Endothelial cell of umbilical vein (primary cell): ENCODE results near the gene ZNF681. TPM values are rescaled to one million over a fixed set of nuclear protein-coding genes. Genes with fewer than 3 reads are reported as not detected.

Experiments used
- BruUV-seq: library from RNA; stranded (reverse); fragments of 400-500 nt; replicated peaks from 2 replicates; lab custom pipeline; 2021; lab: Mats Ljungman, UMichigan
- CTCF ChIA-PET: fragments of 300-600, 350-600 bp; sonication (Branson Sonifier 250); formaldehyde crosslinking; loops from one replicate; lab custom pipeline; 2021; ENCODE audit warnings: antibody characterized with exemption, inconsistent platforms; lab: Charles Lee
- POLR2A ChIA-PET: fragments of 300-600, 350-600 bp; sonication (Branson Sonifier 250); formaldehyde crosslinking; loops from one replicate; lab custom pipeline; 2021; ENCODE audit warnings: antibody characterized with exemption, inconsistent platforms; lab: Charles Lee
- DNase-seq: peaks from one replicate; pipeline ENCODE4 v3.0.0-alpha.2; 2011; ENCODE audit warnings: low read depth, low spot score
- FAIRE-seq: peaks from 2 replicates; lab custom pipeline; 2011; peaks lifted over from hg19 to GRCh38; lab: Jason Lieb, UNC
- H2AFZ ChIP-seq: 2 replicates; pipeline ENCODE4 v1.6.0; 2012; ENCODE audit warnings: low read depth, low read length, control low read depth, inconsistent platforms
- H3K27ac ChIP-seq: 2 replicates; pipeline ENCODE4 v1.5.1; 2011; ENCODE audit warnings: low read depth, mild to moderate bottlenecking, control low read depth, low read length, moderate library complexity; ENCODE audit not compliant: insufficient read depth
- H3K27me3 ChIP-seq, 2 experiments: 2 replicates each; pipeline versions ENCODE4 v1.6.0 to v1.6.1; 2011; ENCODE audit warnings: low read length in 2 of 2, mixed read lengths in 1 of 2; ENCODE audit not compliant: control insufficient read depth in 2 of 2, insufficient read depth in 2 of 2
- H3K36me3 ChIP-seq, 2 experiments: 2 replicates in 1 of 2; 3 replicates in 1 of 2; pipeline ENCODE4 v1.5.1; 2011; ENCODE audit warnings: low read length in 2 of 2, mild to moderate bottlenecking in 1 of 2, moderate library complexity in 1 of 2; ENCODE audit not compliant: control insufficient read depth in 2 of 2, insufficient read depth in 2 of 2; ENCODE audit errors: extremely low read depth in 1 of 2
- H3K4me1 ChIP-seq: 3 replicates; pipeline ENCODE4 v1.5.1; 2011; ENCODE audit warnings: mild to moderate bottlenecking, low read length; ENCODE audit not compliant: control insufficient read depth, insufficient read depth; ENCODE audit errors: extremely low read depth
- H3K4me2 ChIP-seq: 2 replicates; pipeline ENCODE4 v1.6.1; 2011; ENCODE audit warnings: low read length, control low read depth, mixed read lengths; ENCODE audit not compliant: insufficient read depth
- H3K4me3 ChIP-seq, 3 experiments: fragments of 200-600 bp in 1 of 3; sonication (generic), shearing (Covaris generic) in 1 of 3; replicated peaks in 1 of 3; 2 replicates each; pipeline ENCODE4 v1.5.1; 2011 to 2016; ENCODE audit warnings: control low read depth in 3 of 3, low read length in 3 of 3, mild to moderate bottlenecking in 2 of 3, inconsistent platforms in 1 of 3, low read depth in 1 of 3, moderate library complexity in 1 of 3; ENCODE audit not compliant: insufficient read depth in 1 of 3
- H3K79me2 ChIP-seq: 2 replicates; pipeline ENCODE4 v1.6.0; 2012; ENCODE audit warnings: low read length, inconsistent platforms; ENCODE audit not compliant: control insufficient read depth, insufficient read depth
- H3K9ac ChIP-seq: replicated peaks from 2 replicates; pipeline ENCODE3; 2011; ENCODE audit warnings: low read length, control low read depth; ENCODE audit not compliant: insufficient read depth; ENCODE audit errors: extremely low read depth
- H3K9me1 ChIP-seq: replicated peaks from 3 replicates; pipeline ENCODE4 v1.6.0; 2011; ENCODE audit warnings: mild to moderate bottlenecking, low read length; ENCODE audit not compliant: control insufficient read depth, insufficient read depth; ENCODE audit errors: extremely low read depth
- H3K9me3 ChIP-seq: replicated peaks from 2 replicates; pipeline ENCODE4 v1.5.1; 2012; ENCODE audit warnings: low read length, inconsistent platforms; ENCODE audit not compliant: control insufficient read depth, insufficient read depth
- H4K20me1 ChIP-seq: replicated peaks from 2 replicates; pipeline ENCODE3; 2011; ENCODE audit warnings: mild to moderate bottlenecking, low read length; ENCODE audit not compliant: control insufficient read depth, insufficient read depth; ENCODE audit errors: extremely low read depth
- CTCF ChIP-seq, 2 donors: IDR thresholded peaks; 1 replicate in 1 of 2; 2 replicates in 1 of 2; pipeline ENCODE4 v1.5.1; 2011; ENCODE audit warnings: low read length in 2 of 2, mild to moderate bottlenecking in 2 of 2, moderate library complexity in 2 of 2, control low read depth in 1 of 2, inconsistent platforms in 1 of 2, low read depth in 1 of 2; ENCODE audit not compliant: insufficient read depth in 1 of 2; ENCODE audit errors: extremely low read depth in 1 of 2
- EZH2 ChIP-seq: IDR thresholded peaks from 2 replicates; pipeline ENCODE4 v1.6.1; 2012; ENCODE audit warnings: borderline replicate concordance, low read depth, mild to moderate bottlenecking, moderate library complexity, low read length, inconsistent platforms; ENCODE audit not compliant: severe bottlenecking
- FOS ChIP-seq: IDR thresholded peaks from 2 replicates; pipeline ENCODE4 v1.6.1; 2011; ENCODE audit warnings: mild to moderate bottlenecking, low read length, moderate library complexity, borderline replicate concordance; ENCODE audit not compliant: insufficient read depth
- GATA2 ChIP-seq: IDR thresholded peaks from 2 replicates; pipeline ENCODE4 v1.7.0; 2011; ENCODE audit warnings: low read depth, mild to moderate bottlenecking, moderate library complexity, mixed read lengths, low read length; ENCODE audit not compliant: insufficient read length, insufficient read depth
- JUN ChIP-seq: IDR thresholded peaks from 2 replicates; pipeline ENCODE4 v1.6.1; 2011; ENCODE audit warnings: borderline replicate concordance, low read depth; ENCODE audit not compliant: insufficient read length, insufficient read depth
- MAX ChIP-seq: IDR thresholded peaks from 2 replicates; pipeline ENCODE4 v1.6.1; 2011; ENCODE audit not compliant: insufficient read depth, insufficient read length
- MYC ChIP-seq: IDR thresholded peaks from one replicate; pipeline ENCODE4 v1.6.1; 2011; ENCODE audit warnings: mild to moderate bottlenecking, low read depth, low read length
- POLR2A ChIP-seq: IDR thresholded peaks from 2 replicates; pipeline ENCODE4 v1.6.1; 2012; ENCODE audit warnings: low read depth, mild to moderate bottlenecking, control low read depth, low read length
- POLR2AphosphoS5 ChIP-seq: IDR thresholded peaks from 2 replicates; pipeline ENCODE4 v1.6.1; 2012; ENCODE audit warnings: low read depth, mild to moderate bottlenecking, control low read depth, low read length, moderate library complexity; ENCODE audit not compliant: insufficient read depth
- dilution Hi-C: fragments of 300-500 bp; cut with MboI; formaldehyde crosslinking; loops from one replicate; pipeline ENCODE4 v1.15.0; 2019; ENCODE audit warnings: low sequenced_read_pairs; ENCODE audit not compliant: extremely low pct_ligation_motif_present
- intact Hi-C: fragments of 100-400 bp; cut with micrococcal nuclease; formaldehyde crosslinking; loops from one replicate; pipeline ENCODE4 v1.10.0; 2022
- polyA plus RNA-seq, 4 experiments: library from polyadenylated mRNA; depleted of rRNA in 3 of 4; stranded (reverse) in 3 of 4; unstranded in 1 of 4; fragments of >200 nt; gene quantifications; 2 replicates each; pipeline versions ENCODE4 v1.2.1 to v1.2.3, GENCODE V29; 2011 to 2012; ENCODE audit warnings: missing spikeins in 1 of 4
- total RNA-seq: library from RNA; stranded (reverse); gene quantifications from 2 replicates; pipeline ENCODE4 v1.2.3, GENCODE V29; 2021

The ZNF681 gene
- total and polyA plus RNA-seq, 2 donors (not counting 3 experiments of a cell fraction or from before 2014, with no cell fraction given): 0.07 to 1.9 TPM

- Histone ChIP-seq H3K9me1 (no peaks in the 10 kb centered on the region), H3K9me3 (peaks cover 3% of the 10 kb centered on the region), H3K9ac (no peak overlapping the region), H3K4me2 (no peak overlapping the region), H3K4me3 (no peak overlapping the region), H3K4me1 (no peaks in the 10 kb centered on the region), H3K36me3 (no peaks in the 10 kb centered on the region), H3K27me3 (no peaks in the 10 kb centered on the region), H3K27ac (no peak overlapping the region), H3K79me2 (no peaks in the 10 kb centered on the region), H4K20me1 (no peaks in the 10 kb centered on the region), H2AFZ (no peak overlapping the region)
- DNase-seq (no peak), FAIRE-seq (no peak)
- BruUV-seq: no TSS peak
- intact Hi-C loops (no loop called here), dilution Hi-C loops (no loop called here)
- CTCF ChIA-PET: no interaction called here
- POLR2A ChIA-PET: no interaction called here
- no peak for TF ChIP-seq MYC
- no peak for TF ChIP-seq MAX
- TF ChIP-seq CTCF (IDR thresholded peaks at IDR 0.05; ENCODE audit: extremely low read depth in 1 of 2, insufficient read depth in 1 of 2, low read depth in 1 of 2, low read length in 2 of 2): no peak
- no peak for TF ChIP-seq GATA2
- TF ChIP-seq JUN: no peak
- no peak for TF ChIP-seq POLR2AphosphoS5
- no peak for TF ChIP-seq EZH2
- no peak for TF ChIP-seq POLR2A
- no peak for TF ChIP-seq FOS
These were observed 32.2 kb upstream of the ZNF681 start for GRCh38 chr19:23790641-23791488.
